Measurements from ENCODE around the gene EYS. TPM values are rescaled to one million over a fixed set of nuclear protein-coding genes. Genes with fewer than 3 reads are reported as not detected.
"Not testable (repeated sequence)": the region's sequence is repeated elsewhere in the genome, so short reads cannot be mapped to it uniquely, and the experiment has no call there.

Gene EYS
- total RNA-seq, 1 donor from 2014 or later: not detected

- Mint-ChIP-seq H3K4me3 (ENCODE audit: unreplicated experiment) (no peak overlapping the region), H3K27me3 (ENCODE audit: unreplicated experiment) (no peaks in the 10 kb centered on the region), H3K4me1 (ENCODE audit: unreplicated experiment) (peaks cover 3% of the 10 kb centered on the region), H3K27ac (ENCODE audit: unreplicated experiment) (no peak overlapping the region), H3K9me3 (ENCODE audit: unreplicated experiment) (no peaks in the 10 kb centered on the region), H3K36me3 (ENCODE audit: low read depth, unreplicated experiment) (peaks cover 4% of the 10 kb centered on the region)
- no peak for TF ChIP-seq CTCF (IDR thresholded peaks at IDR 0.05; ENCODE audit: unreplicated experiment)
- DNase-seq (ENCODE audit: low spot score): no peak
Observed at GRCh38 chr6:63739094-63739687, 1967.8 kb downstream of the EYS start.

GRCh38 chr6:63738190-63738589, 1968.8 kb downstream of the EYS start:
- DNase-seq (ENCODE audit: low spot score); H3K4me1 Mint-ChIP-seq (ENCODE audit: unreplicated experiment); H3K9me3 Mint-ChIP-seq (ENCODE audit: unreplicated experiment); H3K27ac Mint-ChIP-seq (ENCODE audit: unreplicated experiment); H3K36me3 Mint-ChIP-seq (ENCODE audit: low read depth, unreplicated experiment); H3K27me3 Mint-ChIP-seq (ENCODE audit: unreplicated experiment); H3K4me3 Mint-ChIP-seq (ENCODE audit: unreplicated experiment): not testable (repeated sequence)

GRCh38 chr6:63734923-63735322, 1972.1 kb downstream of the EYS start:
- Mint-ChIP-seq H3K36me3 (ENCODE audit: low read depth, unreplicated experiment) (peaks cover 4% of the 10 kb centered on the region), H3K4me1 (ENCODE audit: unreplicated experiment) (no peaks in the 10 kb centered on the region), H3K4me3 (ENCODE audit: unreplicated experiment) (no peak overlapping the region), H3K27me3 (ENCODE audit: unreplicated experiment) (no peaks in the 10 kb centered on the region), H3K9me3 (ENCODE audit: unreplicated experiment) (no peaks in the 10 kb centered on the region), H3K27ac (ENCODE audit: unreplicated experiment) (no peak overlapping the region)
- no peak for TF ChIP-seq CTCF (IDR thresholded peaks at IDR 0.05; ENCODE audit: unreplicated experiment)
- no peak for DNase-seq (ENCODE audit: low spot score)

GRCh38 chr6:63732336-63732735, 1974.7 kb downstream of the EYS start:
- Mint-ChIP-seq H3K27me3 (ENCODE audit: unreplicated experiment) (no peaks in the 10 kb centered on the region), H3K27ac (ENCODE audit: unreplicated experiment) (no peak overlapping the region), H3K4me1 (ENCODE audit: unreplicated experiment) (no peaks in the 10 kb centered on the region), H3K9me3 (ENCODE audit: unreplicated experiment) (no peaks in the 10 kb centered on the region), H3K36me3 (ENCODE audit: low read depth, unreplicated experiment) (peaks cover 4% of the 10 kb centered on the region), H3K4me3 (ENCODE audit: unreplicated experiment) (no peak overlapping the region)
- TF ChIP-seq CTCF (IDR thresholded peaks at IDR 0.05; ENCODE audit: unreplicated experiment): no peak
- DNase-seq (ENCODE audit: low spot score): no peak

GRCh38 chr6:63731930-63732329, 1975.1 kb downstream of the EYS start:
- Mint-ChIP-seq H3K27ac (ENCODE audit: unreplicated experiment) (no peak overlapping the region), H3K36me3 (ENCODE audit: low read depth, unreplicated experiment) (peaks cover 4% of the 10 kb centered on the region), H3K4me1 (ENCODE audit: unreplicated experiment) (no peaks in the 10 kb centered on the region), H3K27me3 (ENCODE audit: unreplicated experiment) (no peaks in the 10 kb centered on the region), H3K9me3 (ENCODE audit: unreplicated experiment) (no peaks in the 10 kb centered on the region), H3K4me3 (ENCODE audit: unreplicated experiment) (no peak overlapping the region)
- no peak for DNase-seq (ENCODE audit: low spot score)
- TF ChIP-seq CTCF (IDR thresholded peaks at IDR 0.05; ENCODE audit: unreplicated experiment): no peak

Data from endothelial cell (in vitro differentiated cells).